ENCODE measurements around the gene RAB44.

- TF ChIP-seq CTCF (IDR thresholded peaks at IDR 0.05; ENCODE audit: low read depth, low read length), result no peak
- TF ChIP-seq EZH2phosphoT487 (IDR thresholded peaks at IDR 0.05; ENCODE audit: low read depth), result no peak
These were observed 54.7 kb downstream of the RAB44 start for GRCh38 chr6:36752187-36752885.

All from OCI-LY3 (cell line).